IPS-NIHi11 (cell line): ENCODE measurements around the gene TIPRL.
A peak's percentile ranks its signal among the peaks of the same experiment; 100 is the strongest.
"Not testable (repeated sequence)": the region's sequence is repeated elsewhere in the genome, so short reads cannot be mapped to it uniquely, and the experiment has no call there.

Source experiments
- DNase-seq: peaks from one replicate; pipeline ENCODE4 v3.0.0; 2012; ENCODE audit warnings: mixed read lengths, low spot score

The TIPRL gene

DNA sequence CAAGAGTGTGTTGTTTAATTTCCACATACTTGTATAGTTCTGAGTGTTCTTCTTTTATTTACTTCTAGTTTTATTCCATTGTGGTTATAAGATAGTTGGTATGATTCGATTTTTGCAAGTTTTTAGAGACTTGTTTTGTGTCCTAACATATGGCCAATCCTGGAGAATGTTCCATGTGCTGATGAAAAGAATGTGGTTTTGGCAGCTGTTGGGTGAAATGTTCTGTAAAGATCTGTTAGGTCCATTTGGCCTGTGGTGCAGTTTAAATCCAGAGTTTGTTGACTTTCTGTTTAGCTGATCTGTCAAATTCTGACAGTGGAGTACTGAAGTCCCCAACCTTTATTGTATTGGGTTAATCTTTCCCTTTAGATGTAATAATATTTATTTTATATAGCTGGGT lies 19.5 kb upstream of the TIPRL start:
- DNase-seq, result no peak

DNA sequence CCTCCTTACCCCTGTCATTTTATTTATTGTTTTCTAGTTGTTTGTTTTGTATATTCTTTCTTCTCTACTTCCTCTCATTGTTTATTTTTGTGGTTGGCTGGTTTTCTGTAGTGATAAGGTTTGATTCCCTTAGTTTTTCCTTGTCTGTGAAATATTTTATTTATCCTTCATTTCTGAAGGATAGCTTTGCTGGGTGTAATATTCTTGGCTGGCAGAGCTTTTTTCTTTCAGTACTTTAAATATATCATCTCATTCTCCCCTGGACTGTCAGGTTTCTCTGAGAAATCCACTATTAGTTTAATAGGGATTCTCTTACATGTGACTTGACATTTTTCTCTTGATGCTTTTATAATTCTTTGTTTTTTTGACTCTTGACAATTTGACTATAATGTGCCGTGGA lies 18.8 kb upstream of the TIPRL start:
- DNase-seq, result no peak

DNA sequence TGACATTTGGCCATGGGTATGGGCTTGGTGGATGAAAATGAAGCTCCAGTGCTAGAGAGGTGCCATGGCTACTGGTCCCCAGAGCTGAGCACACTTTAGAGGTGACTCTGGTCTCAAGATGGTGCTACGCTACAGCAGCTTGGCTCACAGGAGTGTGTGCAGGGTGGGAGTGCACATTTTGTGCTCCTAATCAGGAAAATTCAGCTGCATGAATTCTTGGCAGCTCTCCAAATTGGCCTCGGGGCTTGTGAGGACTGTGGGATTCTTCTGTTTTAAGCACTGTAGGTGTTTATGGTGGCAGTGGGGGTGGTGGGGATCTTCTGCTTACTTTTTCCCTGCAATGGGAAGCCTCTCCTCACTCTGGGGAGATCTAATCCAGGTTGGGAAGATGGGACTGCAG lies 17.3 kb upstream of the TIPRL start:
- DNase-seq, result no peak

DNA sequence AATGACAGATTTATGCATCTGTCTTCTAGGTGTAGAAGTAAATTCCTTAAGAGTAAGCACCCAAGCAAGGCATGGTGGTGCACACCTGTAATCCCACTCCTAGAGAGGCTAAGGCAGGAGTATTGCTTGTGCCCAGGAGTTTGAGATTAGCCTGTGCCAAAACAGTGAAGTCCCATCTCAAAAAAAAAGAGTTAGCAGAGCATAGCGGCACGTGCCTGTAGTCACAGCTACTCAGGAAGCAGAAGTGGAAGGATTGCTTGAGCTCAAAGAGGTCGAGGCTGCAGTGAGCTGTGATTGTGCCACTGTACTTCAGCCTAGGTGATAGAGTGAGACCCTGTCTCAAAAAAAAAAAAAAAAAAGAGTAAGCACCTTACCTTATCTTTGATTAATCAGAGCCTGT lies 15.1 kb upstream of the TIPRL start:
- no peak for DNase-seq

DNA sequence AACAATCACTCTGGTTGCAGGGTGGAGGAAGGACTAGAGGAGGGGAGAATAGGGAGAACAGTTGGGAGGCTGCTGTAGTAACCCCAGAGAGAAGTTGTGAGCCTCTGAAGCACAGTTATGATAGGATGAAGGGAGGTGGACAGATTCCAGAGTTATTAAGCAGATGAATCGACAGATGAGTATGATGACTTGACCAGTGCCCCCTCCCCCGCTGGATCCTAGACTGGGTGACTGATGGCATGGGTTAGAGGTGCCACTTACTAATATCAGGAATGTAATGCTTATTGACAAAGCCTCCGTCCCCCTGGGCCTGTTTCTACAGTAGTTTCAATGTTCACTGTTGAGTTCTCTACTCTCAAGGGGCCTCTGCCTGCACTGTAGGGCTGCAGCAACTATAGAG lies 14.0 kb upstream of the TIPRL start:
- DNase-seq, result no peak

DNA sequence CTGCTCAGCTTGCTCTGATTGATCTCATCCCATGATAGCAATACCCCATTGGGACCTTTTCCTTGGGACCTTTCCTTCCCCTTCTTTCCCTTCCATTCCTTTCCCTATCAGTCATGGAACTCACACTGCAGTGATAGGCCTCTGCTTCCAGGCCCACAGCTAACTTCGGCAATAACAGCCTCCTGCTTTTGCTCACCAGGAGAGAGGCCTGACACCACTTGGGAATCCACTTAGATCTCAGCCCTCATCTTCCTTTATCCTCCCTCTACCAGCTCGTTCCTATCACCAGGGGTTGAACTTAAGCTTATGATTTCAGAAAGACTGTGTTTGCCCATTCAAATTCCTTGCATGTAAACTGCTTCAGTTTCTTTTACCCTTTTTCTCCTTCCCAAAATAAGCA lies 11.0 kb upstream of the TIPRL start:
- DNase-seq, result no peak

DNA sequence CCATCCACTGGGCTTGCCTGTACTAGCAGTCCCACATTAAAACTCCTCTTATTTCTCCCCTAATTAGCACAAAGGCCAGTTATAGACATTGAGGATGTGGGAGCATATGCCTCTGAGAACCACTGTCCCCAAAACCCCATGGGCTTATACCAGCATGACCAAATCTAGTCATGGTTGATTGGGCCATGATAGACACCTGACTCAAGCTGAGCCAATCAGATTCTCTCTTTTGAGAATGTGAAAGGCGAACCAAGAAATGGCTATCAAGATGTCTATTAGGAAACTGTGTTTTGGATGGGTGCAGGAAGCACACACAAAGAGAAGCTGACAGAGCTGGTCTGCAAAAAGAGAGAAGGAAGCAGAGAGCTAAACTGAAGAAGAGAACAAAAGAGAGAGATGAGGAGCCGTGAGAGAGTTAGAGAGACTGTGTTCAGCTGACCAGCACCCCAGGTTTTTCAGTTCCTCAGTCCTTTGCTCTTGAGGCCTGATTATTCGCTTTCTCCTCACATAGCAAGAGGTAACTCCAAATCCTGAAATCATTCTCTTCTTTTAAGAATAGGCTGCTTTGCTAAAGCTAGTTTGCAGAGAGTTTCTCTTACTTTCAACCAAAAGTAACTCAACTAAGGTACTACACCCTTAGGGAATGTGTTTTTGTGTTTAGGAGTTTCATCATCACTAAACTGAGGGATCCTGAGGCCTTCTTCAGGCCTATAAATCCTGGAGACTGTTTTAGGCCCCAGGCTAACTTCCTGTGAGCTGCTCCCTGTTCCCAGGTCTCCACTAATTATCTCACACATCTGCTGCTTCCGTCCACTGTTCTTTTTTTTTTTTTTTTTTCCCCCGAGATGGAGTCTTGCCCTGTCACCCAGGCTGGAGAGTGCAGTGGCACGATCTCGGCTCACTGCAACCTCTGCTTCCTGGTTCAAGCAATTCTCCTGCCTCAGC lies 7.9 kb upstream of the TIPRL start:
- no peak for DNase-seq

DNA sequence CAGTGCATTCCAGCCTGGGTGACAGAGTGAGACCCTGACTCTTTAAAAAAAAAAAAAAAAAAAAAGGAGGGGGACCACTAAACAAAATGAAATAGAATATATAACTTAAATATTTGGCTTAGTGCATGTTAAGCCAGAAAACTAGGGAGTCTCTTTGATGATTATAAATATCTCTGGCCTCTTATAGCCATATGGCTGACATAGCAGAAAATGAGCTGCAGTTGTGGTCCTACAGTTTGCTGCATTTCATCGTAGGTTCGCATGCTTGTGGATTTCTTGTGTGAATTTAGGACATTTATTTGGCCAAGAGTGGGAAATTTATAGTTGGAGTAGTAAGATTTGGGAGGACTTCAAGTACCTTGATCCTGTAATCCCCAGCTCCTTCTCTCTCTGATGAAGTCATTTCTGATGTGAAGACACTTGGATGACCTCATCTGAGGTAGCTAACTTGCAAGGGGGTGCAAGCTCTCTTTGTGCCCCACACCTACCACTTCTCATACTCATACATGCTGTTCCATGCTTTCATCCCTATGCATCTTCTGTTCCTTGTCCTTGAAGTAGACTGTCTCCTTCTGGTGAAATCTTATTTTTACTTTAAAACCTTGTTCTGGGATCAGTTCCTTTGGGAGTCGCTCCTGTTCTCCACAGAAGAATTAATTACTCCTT lies 6.4 kb upstream of the TIPRL start:
- DNase-seq, result no peak

DNA sequence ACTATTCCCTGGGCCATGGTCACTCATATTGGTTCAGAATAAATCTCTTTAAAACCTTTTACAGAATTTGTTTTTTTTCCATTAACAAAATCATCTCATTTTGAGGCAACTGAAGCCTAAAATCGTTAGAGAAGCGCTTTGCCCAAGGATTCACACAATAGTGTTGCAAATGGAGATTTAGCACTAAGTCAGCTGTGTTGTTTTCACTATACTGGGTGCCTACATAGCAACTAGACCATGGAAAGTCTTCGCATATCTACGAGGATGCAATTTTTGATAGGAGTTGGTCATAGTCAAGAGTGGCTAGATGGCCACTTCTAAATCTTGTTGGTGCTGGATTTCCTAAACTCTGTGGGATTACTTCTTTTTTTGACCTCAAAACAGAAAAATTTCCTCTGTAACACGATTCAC lies 530 bp upstream of the TIPRL start:
- DNase-seq, result peak; percentile 12

DNA sequence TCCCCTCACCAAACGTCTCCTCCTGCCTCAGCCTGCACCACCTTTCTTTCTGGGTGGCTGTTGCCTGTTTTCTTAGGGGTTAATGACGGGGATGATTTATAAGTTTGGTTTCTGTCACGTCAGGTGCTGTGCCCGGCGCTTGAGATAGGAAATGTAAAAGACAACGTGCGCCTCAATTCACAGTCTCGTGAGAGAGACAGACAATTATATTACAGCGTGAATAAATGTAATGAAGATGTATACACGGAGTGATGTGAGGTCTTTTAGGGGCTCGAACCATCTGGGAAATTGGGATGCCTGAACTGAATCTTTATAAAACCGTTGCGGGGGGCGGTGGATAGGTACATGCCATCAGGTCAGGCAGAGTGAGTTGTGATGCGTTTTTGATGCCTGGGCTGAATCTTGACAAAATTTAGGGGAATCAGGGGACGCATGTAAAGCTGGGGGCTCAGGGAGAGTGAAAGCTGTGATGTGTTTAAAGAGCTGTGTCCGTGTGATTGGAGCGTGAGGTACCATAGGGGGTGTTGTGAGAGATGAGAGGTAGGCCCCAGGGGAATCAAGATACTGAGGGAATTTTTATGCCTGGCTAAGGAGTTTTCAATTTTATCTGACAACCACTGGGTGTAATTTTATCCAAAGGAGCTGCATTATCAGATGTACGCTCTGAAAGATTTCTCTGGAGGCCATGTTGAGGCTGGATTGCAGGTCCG lies 831 bp downstream of the TIPRL start:
- DNase-seq, result no peak

DNA sequence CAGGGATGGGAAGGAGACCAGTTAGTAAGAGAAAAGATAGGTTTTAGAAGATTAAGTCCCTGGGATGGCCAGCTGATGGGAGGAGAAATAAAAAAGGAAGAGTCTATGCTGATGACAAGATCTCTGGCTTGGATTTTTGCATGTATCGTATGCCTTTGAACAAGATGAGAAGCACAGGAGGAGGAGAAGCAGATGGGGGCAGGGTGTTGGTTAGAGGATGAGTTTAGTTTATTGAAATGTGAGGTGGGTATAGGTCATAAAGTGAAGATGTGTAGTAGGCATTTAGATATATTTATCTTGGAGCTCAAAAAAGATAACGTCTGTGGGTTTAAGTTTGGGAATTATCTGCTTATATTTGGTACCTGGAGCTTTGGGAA lies 1.4 kb downstream of the TIPRL start:
- no peak for DNase-seq

DNA sequence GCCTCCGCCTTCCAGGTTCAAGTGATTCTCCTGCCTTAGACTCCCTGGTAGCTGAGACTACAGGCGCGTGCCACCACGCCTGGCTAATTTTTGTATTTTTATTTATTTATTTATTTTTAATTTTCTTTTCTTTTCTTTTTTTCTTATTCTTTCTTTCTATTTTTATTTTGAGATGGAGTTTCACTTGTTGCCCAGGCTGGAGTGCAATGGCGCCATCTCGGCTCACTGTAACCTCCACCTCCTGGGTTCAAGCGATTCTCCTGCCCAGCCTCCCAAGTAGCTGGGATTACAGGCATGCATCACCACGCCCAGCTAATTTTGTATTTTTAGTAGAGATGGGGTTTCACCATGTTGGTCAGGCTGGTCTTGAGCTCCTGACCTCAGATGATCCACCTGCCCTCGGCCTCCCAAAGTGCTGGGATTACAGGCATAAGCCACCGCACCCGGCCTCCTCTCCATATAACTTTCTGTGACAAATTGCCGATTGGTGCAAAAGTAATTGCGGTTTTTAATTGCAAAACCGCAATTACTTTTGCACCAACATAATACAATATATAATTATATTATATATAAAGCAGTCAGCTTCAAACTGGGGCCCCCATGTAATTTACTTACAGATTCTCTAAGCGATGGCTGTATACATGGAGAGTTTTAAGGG lies 2.4 kb downstream of the TIPRL start:
- DNase-seq, result not testable (repeated sequence)

DNA sequence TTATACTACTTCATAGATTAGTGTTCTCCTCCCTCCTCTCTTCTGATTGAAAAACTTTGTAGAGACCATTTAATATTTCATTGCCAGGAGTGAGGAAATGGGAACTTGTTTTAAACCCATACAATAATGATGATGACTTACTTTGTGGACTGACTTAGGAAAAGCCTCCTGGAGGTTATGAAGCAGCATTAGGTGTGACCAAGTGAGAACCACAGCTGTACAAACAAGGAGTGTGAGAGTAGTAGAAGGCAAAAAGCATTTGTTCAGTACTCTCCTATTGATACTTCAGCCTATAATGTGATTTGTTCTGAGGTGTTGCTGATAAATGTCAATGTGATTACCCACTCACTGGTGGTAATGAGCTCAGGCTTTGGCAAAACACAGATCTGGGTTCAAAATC lies 8.4 kb downstream of the TIPRL start:
- DNase-seq, result no peak

DNA sequence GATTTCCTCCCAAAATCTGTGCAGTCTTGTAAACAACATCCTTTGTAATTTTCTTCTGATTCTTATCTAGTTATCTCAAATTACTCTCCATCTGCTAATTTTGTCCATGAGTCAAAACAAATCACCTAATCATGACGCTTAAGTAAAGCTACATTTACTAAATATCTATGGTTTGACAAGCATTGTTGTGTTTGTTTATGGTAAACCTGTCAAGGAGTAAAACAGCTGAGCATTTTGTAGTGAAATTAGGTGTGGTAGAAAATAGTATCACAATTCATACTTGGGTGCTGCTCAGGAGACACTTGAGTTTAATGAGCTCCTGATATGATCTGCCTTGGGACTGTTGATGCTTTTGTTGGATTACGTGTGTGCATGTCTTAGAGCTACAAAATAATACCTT lies 11.6 kb downstream of the TIPRL start:
- DNase-seq, result no peak

DNA sequence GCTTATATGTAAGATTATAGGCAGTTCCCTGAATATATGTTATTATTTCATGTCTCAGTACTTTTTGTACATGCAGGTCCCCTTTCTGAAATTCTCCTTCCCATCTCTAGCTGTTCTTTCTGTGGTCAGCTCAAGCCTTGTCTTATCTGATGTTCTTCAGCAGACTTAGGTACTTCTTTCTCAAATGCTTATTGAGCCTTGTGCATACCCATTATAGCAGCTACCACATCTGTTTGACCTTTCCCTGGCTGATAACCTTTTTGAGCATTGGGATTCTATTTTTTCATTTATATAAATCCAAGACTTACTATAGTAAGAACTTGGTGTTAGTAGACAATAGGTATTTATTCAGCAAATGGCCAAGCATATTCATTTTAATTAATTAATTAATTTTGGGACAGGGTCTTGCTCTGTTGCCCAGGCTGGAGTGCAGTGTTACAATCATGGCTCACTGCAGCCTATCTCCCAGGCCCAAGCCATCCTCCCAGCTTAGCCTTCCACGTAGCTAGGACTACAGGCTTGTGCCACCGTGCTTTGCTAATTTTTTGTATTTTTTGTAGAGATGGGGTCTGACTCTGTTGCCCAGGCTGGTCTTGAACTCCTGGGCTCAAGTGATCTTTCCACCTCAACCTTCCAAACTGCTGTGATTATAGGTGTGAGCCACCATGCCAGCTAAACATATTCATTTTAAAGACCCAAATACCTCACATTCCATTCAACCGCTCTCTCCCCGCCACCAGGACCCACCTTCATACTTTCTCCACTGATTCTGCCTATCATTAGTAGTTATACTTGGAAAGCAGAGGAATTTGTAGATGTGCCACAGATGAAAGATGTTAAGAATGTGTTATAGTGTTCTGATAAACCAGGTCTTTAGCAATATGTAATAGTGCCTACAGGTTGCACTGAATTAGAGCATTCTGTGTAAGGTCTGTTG lies 16.7 kb downstream of the TIPRL start:
- no peak for DNase-seq

DNA sequence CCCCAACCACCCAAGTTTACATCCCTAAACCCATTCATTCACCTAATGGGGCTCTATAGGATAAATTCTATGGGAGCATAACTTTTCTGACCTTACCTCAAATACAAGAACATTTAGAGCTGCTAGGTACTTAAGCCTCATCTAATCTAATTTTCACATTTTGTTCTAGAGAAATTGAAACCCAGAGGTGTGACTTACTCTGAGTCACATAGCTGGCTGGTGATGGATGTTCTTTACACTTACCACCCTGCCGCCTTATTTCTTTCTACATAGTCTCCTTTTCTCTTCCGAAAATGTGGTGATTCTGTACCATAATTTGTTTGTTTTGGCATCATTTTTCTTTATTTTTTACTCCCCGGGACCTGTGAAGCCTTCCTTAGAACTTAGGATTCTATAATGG lies 20.3 kb downstream of the TIPRL start:
- no peak for DNase-seq

DNA sequence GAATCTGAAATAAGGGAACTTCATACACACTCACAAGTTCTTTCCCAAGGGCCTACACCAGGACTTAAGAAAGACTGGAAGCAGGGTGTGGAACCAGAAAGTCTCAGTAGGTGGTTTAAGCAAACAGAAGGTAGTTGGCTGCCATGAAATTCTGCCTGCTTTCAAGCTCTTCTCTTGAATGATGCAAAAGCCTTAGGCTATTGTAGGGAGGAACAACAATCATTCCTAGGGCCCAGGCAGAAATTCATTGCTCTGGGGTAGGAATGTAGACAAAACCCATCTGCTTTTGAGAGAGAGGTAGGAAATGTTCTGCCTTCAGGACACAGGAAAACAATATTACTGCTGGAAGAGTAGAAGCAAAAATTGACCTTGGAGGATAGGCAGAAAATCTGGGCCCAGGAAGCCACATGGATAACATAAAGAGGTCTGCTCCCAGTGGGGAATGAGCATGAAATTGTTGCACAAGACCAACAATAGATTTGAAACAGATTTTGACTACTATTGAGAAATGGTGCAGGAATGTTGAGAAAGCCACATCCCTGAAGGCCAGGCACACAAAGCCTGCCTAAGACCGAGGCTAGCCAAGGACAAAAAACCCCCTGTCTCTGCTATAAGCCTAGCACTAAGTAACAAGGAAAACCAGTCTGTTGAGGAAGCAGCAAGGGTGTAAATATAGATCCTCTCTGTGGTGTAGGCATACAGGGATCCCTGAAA lies 24.3 kb downstream of the TIPRL start:
- no peak for DNase-seq

DNA sequence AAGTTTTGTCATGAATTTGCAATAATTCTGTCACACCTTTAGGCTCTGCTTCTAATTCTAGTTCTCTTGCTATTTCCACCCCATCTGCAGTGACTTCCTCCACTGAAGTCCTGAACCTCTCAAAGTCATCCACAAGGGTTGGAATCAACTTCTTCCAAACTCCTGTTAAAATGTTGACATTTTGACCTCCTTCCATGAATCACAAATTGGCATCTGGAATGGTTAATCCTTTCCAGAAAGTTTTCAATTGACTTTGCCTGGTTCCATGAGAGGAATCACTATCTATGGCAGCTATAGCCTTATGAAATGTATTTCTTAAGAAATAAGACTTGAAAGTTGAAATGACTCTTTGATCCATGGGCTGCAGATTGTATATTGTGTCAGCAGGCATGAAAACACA lies 27.3 kb downstream of the TIPRL start:
- no peak for DNase-seq

DNA sequence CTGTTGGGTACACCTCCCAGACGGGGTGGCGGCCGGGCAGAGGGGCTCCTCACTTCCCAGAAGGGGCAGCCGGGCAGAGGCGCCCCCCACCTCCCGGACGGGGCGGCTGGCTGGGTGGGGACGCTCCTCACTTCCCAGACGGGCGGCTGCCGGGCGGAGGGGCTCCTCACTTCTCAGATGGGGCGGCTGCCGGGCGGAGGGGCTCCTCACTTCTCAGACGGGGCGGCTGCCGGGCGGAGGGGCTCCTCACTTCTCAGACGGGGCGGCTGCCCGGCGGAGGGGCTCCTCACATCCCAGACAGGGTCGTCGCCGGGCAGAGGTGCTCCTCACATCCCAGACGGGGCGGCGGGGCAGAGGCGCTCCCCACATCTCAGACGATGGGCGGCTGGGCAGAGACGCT lies 28.9 kb downstream of the TIPRL start:
- DNase-seq, result not testable (repeated sequence)

DNA sequence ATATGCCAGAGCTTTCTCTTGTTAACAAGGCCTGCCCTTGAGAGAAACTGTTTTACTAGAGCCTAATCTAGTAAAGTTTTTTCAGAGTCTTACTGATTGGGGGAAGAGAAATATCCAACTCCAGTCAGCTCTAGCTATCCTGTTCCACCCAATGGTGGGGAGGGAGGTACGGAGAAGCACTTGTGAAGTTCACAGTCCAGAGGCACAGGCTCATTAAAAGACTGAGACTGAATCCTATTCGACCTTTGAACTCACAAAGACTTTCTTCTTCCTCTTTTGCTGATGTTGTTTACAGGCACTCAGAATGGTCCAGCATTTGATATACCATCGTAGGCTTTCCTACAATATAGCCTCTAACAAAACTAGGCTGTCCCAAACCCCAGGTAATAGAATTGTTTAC lies 31.6 kb downstream of the TIPRL start:
- no peak for DNase-seq

DNA sequence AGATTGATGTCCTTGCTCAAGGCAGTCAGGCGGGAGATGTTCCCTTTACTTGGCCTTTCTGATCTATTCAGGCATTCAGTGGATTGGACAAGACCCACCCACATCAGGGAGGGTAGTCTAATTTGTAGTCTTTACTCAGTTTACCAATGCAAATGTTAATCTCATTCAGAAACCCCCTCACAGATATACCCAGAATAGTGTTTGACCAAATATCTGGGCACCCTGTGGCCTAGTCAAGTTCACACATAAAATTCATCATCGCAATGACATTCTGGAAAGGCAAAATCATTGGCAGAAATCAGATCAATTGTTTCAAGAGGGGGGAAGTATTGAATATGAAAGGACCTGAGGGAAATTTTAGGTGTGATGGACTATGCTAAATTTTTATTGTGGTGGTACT lies 34.6 kb downstream of the TIPRL start:
- DNase-seq, result no peak
